Transverse colon (tissue), 4 donors: Measurements from ENCODE around the gene NRSN1. TPM values are rescaled to one million over a fixed set of nuclear protein-coding genes. Genes with fewer than 3 reads are reported as not detected.

Experiments
- DNase-seq: peaks from one replicate; pipeline ENCODE4 v3.0.0-alpha.2; 2019
- H3K27ac ChIP-seq, 4 donors: fragments of 200-600 bp; sonication (generic); 2 replicates each; pipeline ENCODE4 v1.5.1; 2016 to 2018; ENCODE audit warnings: inconsistent platforms in 4 of 4
- H3K27me3 ChIP-seq: fragments of 200-600 bp; sonication (generic); 2 replicates; pipeline ENCODE4 v1.5.1; 2017; ENCODE audit warnings: inconsistent platforms
- H3K36me3 ChIP-seq, 4 donors: fragments of 200-600 bp; sonication (generic); 2 replicates each; pipeline ENCODE4 v1.5.1; 2017 to 2019; ENCODE audit warnings: inconsistent platforms in 4 of 4
- H3K4me1 ChIP-seq, 4 donors: fragments of 200-600 bp; sonication (generic); 2 replicates each; pipeline ENCODE4 v1.5.1; 2017 to 2020; ENCODE audit warnings: inconsistent platforms in 4 of 4
- H3K4me3 ChIP-seq, 4 donors: fragments of 200-600 bp; sonication (generic); 1 replicate in 1 of 4; 2 replicates in 3 of 4; pipeline versions ENCODE4 v1.5.1 to v1.6.1; 2017 to 2019; ENCODE audit warnings: inconsistent platforms in 4 of 4
- H3K9me3 ChIP-seq, 2 donors: fragments of 200-600 bp; sonication (generic); 2 replicates each; pipeline ENCODE4 v1.5.1; 2017 to 2019; ENCODE audit warnings: inconsistent platforms in 2 of 2
- CTCF ChIP-seq, 5 experiments: fragments of 200-600 bp in 3 of 5; fragments of 450-650 bp in 2 of 5; sonication (generic) in 3 of 5; IDR thresholded peaks; 1 replicate in 2 of 5; 2 replicates in 3 of 5; pipeline ENCODE4 v1.5.1; 2016 to 2017; ENCODE audit warnings: antibody characterized with exemption in 5 of 5, inconsistent platforms in 3 of 5, mild to moderate bottlenecking in 2 of 5, moderate library complexity in 1 of 5
- EP300 ChIP-seq: sonication (generic); formaldehyde crosslinking; IDR thresholded peaks from one replicate; pipeline ENCODE4 v1.6.1; 2017; ENCODE audit warnings: antibody characterized with exemption, low read depth
- POLR2A ChIP-seq: fragments of 450-650 bp; IDR thresholded peaks from one replicate; pipeline ENCODE4 v1.6.1; 2016; ENCODE audit warnings: antibody characterized with exemption, mild to moderate bottlenecking, moderate library complexity
- POLR2AphosphoS5 ChIP-seq, 3 donors: sonication (generic); formaldehyde crosslinking; IDR thresholded peaks; one replicate each; pipeline ENCODE4 v1.6.1; 2016; ENCODE audit warnings: antibody characterized with exemption in 3 of 3
- WGBS, 2 donors: methylation state at CpG; one replicate each; pipeline ENCODE4 v1.1.5; 2018; ENCODE audit warnings: low coverage in 1 of 2; 5-methylcytosine and 5-hydroxymethylcytosine counted together
- in situ Hi-C, 4 donors: fragments of 200-750 bp; cut with MboI; loops; one replicate each; pipeline versions ENCODE4 v1.15.0 to v1.15.1; 2017; ENCODE audit warnings: low sequenced_read_pairs in 3 of 4, low pct_ligation_motif_present in 1 of 4, low pct_unique_long_range_greater_than_20kb in 1 of 4
- intact Hi-C: fragments of 100-400 bp; cut with DNase I; formaldehyde crosslinking; loops from one replicate; pipeline ENCODE4 v1.15.1; 2023; ENCODE audit warnings: low total_unique reads
- total RNA-seq, 4 donors: library from RNA; depleted of rRNA; stranded (reverse); fragments of >200 nt; gene quantifications; one replicate each; pipeline ENCODE4 v1.1.0, GENCODE V29; 2016

NRSN1 gene
- total RNA-seq, 4 donors from 2014 or later = 0.16 to 0.68 TPM; not detected in 2

DNA sequence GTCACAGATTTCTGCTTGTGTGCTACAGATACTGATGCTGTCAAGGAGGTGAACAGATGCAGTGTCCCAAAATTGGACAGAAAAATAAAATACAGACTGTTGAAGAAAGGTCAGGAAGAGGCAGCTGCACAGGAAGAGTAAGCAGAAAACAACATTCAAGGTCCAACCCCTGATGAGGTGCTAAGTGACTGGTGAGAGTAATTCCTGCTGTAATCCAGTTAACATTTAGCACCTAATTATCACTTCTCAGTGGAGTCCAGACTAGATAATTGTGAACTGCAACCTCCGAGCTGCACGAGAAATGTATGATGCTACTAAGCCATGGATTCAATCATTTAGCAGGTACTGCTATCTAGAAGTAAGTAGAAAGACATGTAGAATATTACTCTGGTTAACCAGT, 36.3 kb upstream of the NRSN1 start:
- in situ Hi-C loops = no loop called here
- no peaks in the 10 kb centered on the region for H3K36me3 ChIP-seq
- no peaks in the 10 kb centered on the region for H3K9me3 ChIP-seq
- H3K27ac ChIP-seq = no peak overlapping the region
- no peaks in the 10 kb centered on the region for H3K27me3 ChIP-seq
- no peak for TF ChIP-seq POLR2A
- TF ChIP-seq POLR2AphosphoS5 (IDR thresholded peaks at IDR 0.05) = no peak
- TF ChIP-seq EP300 = no peak
- TF ChIP-seq CTCF (IDR thresholded peaks at IDR 0.05) = no peak
- DNase-seq = no peak
- no peak overlapping the region for H3K4me3 ChIP-seq
- no peaks in the 10 kb centered on the region for H3K4me1 ChIP-seq
- intact Hi-C loops = no loop called here
- WGBS, 2 donors = 71% methylated on average over 2 of the region's 2 CpGs; no CpG with 5 or more reads in 1 of the 2 donors

DNA sequence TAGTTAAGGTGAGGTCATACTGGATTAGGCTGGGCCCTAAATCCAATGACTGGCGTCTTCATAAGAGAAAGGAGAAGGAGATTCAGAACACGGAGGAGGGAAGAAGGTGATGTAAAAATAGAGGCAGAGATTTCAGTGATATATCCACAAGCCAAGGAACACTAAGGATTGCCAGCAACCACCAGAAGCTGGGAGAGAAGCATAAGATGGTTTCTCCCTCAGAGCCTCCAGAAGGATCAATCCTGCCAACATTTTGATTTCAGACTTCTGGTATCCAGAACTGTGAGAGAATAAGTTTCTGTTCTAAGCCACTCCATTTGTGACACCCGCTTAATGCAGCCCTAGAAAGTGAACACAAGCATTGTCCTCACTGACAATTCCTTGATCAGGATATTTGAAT, 33.6 kb upstream of the NRSN1 start:
- no peak overlapping the region for H3K27ac ChIP-seq
- in situ Hi-C loops (no loop called here), intact Hi-C loops (no loop called here)
- TF ChIP-seq CTCF (IDR thresholded peaks at IDR 0.05) (no peak), POLR2AphosphoS5 (IDR thresholded peaks at IDR 0.05) (no peak), POLR2A (no peak), EP300 (no peak)
- H3K4me1 ChIP-seq = no peaks in the 10 kb centered on the region
- no peak for DNase-seq
- no peaks in the 10 kb centered on the region for H3K36me3 ChIP-seq
- no peaks in the 10 kb centered on the region for H3K9me3 ChIP-seq
- 36 to 71% methylated on average over 2 to 3 of the region's 3 CpGs for WGBS, 2 donors
- H3K27me3 ChIP-seq = no peaks in the 10 kb centered on the region
- H3K4me3 ChIP-seq = no peak overlapping the region

DNA sequence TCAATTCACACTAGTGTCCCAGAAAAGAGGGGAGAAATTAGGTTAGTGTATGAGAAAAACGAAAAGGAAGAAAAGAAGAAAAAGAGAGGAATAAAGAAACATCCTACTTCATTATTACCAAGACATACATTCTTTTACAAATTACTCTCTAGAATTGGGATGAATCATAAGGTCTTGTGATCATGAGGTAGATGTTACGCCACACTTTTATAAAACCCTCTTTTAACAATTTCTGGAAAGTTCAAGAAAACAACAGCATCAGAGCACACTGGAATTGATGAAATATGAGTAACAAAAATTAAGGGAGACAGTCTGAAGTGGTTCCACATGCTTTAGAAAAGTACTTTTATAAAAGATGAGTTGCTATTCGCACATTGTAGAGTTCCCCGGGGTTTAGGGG, 32.6 kb upstream of the NRSN1 start:
- H3K4me3 ChIP-seq = no peak overlapping the region
- H3K27ac ChIP-seq = no peak overlapping the region
- H3K9me3 ChIP-seq = no peaks in the 10 kb centered on the region
- WGBS, 2 donors = 69 to 71% methylated on average over 4 of the region's 4 CpGs
- no peaks in the 10 kb centered on the region for H3K27me3 ChIP-seq
- H3K36me3 ChIP-seq = no peaks in the 10 kb centered on the region
- intact Hi-C loops (no loop called here), in situ Hi-C loops (no loop called here)
- no peak for TF ChIP-seq POLR2AphosphoS5 (IDR thresholded peaks at IDR 0.05)
- no peak for TF ChIP-seq POLR2A
- no peak for TF ChIP-seq CTCF (IDR thresholded peaks at IDR 0.05)
- TF ChIP-seq EP300 = no peak
- H3K4me1 ChIP-seq = no peaks in the 10 kb centered on the region
- no peak for DNase-seq

DNA sequence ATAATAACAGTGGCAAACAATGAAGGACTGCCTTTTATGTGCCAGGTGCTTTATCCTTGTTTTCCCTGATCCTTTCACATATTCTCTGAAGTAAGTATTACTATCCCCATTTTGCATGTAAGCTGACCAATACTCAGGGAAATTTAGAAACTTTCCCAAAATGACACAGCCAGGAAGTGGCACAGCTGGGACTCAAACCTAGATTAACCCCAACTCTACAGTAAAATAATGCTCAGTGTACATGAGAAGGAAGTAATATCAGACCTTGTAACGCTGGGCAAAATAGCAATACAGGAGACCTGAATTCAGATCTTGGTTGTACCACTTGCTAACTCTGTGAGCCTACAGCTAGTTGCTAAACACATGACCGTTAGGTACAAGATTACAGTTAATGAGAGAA, 26.8 kb upstream of the NRSN1 start:
- Histone ChIP-seq H3K27ac (no peak overlapping the region), H3K9me3 (no peaks in the 10 kb centered on the region), H3K4me1 (no peaks in the 10 kb centered on the region), H3K4me3 (no peak overlapping the region), H3K36me3 (no peaks in the 10 kb centered on the region), H3K27me3 (no peaks in the 10 kb centered on the region)
- TF ChIP-seq POLR2A (no peak), CTCF (IDR thresholded peaks at IDR 0.05) (no peak), POLR2AphosphoS5 (IDR thresholded peaks at IDR 0.05) (no peak), EP300 (no peak)
- 56 to 58% methylated on average over 1 to 2 of the region's 2 CpGs for WGBS, 2 donors
- in situ Hi-C loops (no loop called here), intact Hi-C loops (no loop called here)
- no peak for DNase-seq
